ENCODE measurements around the gene VAV2. TPM values are rescaled to one million over a fixed set of nuclear protein-coding genes. Genes with fewer than 3 reads are reported as not detected.

VAV2 gene
- total RNA-seq, 1 donor from 2014 or later: 80.6 TPM

DNA sequence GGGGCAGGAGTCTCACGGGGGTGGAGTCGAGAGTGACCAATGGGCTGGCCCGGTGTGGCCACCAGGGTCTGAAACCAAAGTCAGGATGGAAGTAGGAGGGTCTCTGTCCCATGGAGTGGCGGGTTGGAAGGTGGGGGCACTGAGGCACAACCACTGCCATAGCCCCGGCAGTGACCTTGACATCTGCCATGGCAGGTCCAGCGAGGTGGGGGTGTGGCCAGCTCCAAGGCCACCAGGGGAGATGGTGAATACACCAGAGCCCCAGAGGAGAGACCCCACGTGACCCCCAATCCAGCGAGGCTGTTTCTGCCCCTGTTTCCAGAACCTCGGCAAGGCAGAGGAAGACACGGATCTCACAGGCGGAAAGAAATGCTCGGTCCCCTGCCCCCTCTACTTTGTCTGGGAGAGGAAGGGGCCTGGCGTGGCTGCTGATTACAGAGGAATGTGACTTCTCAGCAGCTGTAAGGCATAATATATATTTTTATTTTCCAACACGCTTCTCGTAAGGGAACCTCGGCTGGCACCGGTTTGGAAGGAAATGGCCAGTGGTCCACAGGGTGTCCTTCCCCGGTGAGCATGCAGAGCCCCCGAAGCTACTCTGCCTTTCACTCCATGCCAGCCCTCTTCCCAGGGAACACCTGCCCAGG, 148.2 kb downstream of the VAV2 start:
- TF ChIP-seq, protein P1, sequence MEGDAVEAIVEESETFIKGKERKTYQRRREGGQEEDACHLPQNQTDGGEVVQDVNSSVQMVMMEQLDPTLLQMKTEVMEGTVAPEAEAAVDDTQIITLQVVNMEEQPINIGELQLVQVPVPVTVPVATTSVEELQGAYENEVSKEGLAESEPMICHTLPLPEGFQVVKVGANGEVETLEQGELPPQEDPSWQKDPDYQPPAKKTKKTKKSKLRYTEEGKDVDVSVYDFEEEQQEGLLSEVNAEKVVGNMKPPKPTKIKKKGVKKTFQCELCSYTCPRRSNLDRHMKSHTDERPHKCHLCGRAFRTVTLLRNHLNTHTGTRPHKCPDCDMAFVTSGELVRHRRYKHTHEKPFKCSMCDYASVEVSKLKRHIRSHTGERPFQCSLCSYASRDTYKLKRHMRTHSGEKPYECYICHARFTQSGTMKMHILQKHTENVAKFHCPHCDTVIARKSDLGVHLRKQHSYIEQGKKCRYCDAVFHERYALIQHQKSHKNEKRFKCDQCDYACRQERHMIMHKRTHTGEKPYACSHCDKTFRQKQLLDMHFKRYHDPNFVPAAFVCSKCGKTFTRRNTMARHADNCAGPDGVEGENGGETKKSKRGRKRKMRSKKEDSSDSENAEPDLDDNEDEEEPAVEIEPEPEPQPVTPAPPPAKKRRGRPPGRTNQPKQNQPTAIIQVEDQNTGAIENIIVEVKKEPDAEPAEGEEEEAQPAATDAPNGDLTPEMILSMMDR (IDR thresholded peaks at IDR 0.05; ENCODE audit: unreplicated experiment): no peak
- H3K27ac Mint-ChIP-seq: peak overlapping the region; percentile 59
- no peak overlapping the region for H3K4me3 Mint-ChIP-seq (ENCODE audit: low read depth)
- no peaks in the 10 kb centered on the region for H3K27me3 Mint-ChIP-seq
- peaks cover 14% of the 10 kb centered on the region for H3K4me1 Mint-ChIP-seq (ENCODE audit: low read depth)
- no peaks in the 10 kb centered on the region for H3K9me3 Mint-ChIP-seq (ENCODE audit: low read depth)
- DNase-seq (ENCODE audit: low spot score, unreplicated experiment): no peak
- H3K36me3 Mint-ChIP-seq (ENCODE audit: insufficient read depth): peaks cover 3% of the 10 kb centered on the region

DNA sequence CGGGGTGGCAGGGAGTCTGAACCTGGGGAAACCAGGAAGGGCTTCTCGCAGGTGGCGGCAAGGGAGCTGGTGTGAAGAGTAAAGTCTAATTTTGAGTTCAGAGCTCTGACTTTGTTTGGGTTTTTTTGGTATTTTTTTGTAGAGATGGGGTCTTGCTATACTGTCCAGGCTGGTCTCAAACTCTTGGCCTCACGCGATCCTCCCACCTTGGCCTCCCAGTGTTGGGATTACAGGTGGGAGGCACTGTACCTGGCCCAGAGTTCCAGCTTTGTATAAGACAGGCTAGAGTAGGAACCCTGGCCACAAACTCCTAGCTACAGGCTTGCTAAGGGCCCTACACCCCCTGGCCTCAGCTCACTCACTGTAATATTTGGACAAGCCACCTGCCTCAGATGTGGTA, 148.9 kb downstream of the VAV2 start:
- TF ChIP-seq, protein P1 (IDR thresholded peaks at IDR 0.05; ENCODE audit: unreplicated experiment): no peak
- peaks cover 14% of the 10 kb centered on the region for H3K4me1 Mint-ChIP-seq (ENCODE audit: low read depth)
- no peaks in the 10 kb centered on the region for H3K9me3 Mint-ChIP-seq (ENCODE audit: low read depth)
- H3K27ac Mint-ChIP-seq: peak overlapping the region; percentile 67
- no peak for DNase-seq (ENCODE audit: low spot score, unreplicated experiment)
- no peaks in the 10 kb centered on the region for H3K27me3 Mint-ChIP-seq
- peaks cover 2% of the 10 kb centered on the region for H3K36me3 Mint-ChIP-seq (ENCODE audit: insufficient read depth)
- H3K4me3 Mint-ChIP-seq (ENCODE audit: low read depth): no peak overlapping the region

DNA sequence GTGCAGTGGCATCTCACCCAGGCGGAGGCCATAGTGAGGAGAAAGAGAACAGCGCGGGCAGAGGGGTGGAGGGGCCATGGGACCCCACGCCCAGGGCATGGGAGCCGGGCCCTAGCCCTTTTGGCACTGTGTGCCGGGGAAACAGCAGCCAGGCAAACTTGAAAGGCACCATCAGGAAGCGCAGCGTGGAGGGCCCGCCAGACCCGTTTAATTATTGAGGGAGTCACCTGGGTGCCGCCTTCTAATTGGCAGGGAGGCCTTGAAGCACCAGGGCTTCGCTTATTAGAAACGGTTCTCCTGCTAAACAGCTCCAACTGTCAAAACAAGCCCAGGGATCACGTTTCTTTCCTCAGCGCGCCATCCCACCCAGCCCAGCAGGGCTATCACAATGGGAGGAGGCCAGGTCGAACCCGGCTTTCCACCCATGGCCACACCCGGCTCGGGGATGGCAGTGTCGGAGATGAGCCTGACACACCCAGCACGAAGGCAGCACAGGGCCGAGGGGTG, 149.3 kb downstream of the VAV2 start:
- no peaks in the 10 kb centered on the region for H3K27me3 Mint-ChIP-seq
- H3K4me3 Mint-ChIP-seq (ENCODE audit: low read depth): no peak overlapping the region
- peak overlapping the region; percentile 67 for H3K27ac Mint-ChIP-seq
- no peak for DNase-seq (ENCODE audit: low spot score, unreplicated experiment)
- peaks cover 14% of the 10 kb centered on the region for H3K4me1 Mint-ChIP-seq (ENCODE audit: low read depth)
- peaks cover 2% of the 10 kb centered on the region for H3K36me3 Mint-ChIP-seq (ENCODE audit: insufficient read depth)
- TF ChIP-seq, protein P1 (IDR thresholded peaks at IDR 0.05; ENCODE audit: unreplicated experiment): no peak
- H3K9me3 Mint-ChIP-seq (ENCODE audit: low read depth): no peaks in the 10 kb centered on the region

DNA sequence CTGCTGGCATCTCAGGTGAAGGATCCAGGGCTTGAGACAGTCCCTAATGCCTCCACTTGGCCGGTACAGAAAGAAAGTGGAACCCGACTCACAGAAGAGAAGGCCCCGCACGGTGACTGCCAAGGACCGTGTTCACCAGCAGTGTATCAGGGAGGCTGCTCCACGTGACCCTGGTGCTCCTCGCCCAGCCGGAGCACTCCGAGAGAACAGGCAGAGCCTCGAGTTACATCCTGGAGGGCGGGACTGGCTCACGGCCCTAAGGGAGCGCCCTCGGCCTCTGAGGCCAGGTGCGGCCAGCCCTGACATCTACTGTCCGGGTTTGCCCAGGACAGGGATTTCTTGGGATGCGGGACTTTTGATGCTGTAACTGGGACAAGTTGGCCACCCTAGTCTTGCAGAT, 149.9 kb downstream of the VAV2 start:
- Mint-ChIP-seq H3K4me3 (ENCODE audit: low read depth) (no peak overlapping the region), H3K9me3 (ENCODE audit: low read depth) (no peaks in the 10 kb centered on the region), H3K4me1 (ENCODE audit: low read depth) (peaks cover 14% of the 10 kb centered on the region), H3K36me3 (ENCODE audit: insufficient read depth) (no peaks in the 10 kb centered on the region), H3K27ac (peak overlapping the region; percentile 82), H3K27me3 (no peaks in the 10 kb centered on the region)
- DNase-seq (ENCODE audit: low spot score, unreplicated experiment): no peak
- TF ChIP-seq, protein P1 (IDR thresholded peaks at IDR 0.05; ENCODE audit: unreplicated experiment): no peak

DNA sequence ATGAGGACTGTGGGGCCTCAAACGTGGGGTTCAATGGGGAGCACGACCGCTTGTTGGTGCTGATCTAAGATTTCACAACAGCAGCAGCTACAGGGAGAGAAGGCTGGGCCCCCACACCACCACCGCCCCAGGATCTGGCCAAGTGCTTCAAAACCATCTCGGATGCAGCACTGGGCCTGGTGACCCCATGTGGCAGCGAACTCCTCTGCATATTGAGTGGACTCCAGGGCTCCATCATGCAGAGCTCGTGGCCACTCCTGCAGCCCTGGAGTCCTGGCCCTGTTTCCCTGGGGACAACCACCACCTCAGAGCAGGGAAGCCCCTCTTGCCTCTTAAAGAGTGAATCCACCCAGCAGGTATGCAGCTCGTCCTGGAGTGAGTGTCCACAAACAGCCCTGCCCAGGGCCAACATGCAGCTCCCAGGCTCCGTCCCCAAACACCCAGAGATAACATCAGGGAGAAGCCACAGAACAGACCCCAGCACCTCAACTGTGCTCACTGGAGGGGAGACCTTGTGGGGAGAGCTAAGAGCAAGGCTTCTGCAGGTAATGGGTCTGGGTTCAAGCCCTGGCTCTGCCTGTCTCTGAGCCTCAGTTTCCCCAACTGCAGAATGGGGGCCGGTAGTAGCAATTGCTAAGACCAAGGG, 150.8 kb downstream of the VAV2 start:
- Mint-ChIP-seq H3K4me1 (ENCODE audit: low read depth) (peaks cover 14% of the 10 kb centered on the region), H3K36me3 (ENCODE audit: insufficient read depth) (no peaks in the 10 kb centered on the region), H3K27ac (no peak overlapping the region)

More for the DNA sequence above, 150.8 kb downstream of the VAV2 start:
- TF ChIP-seq, protein P1 (IDR thresholded peaks at IDR 0.05; ENCODE audit: unreplicated experiment): no peak
- no peak overlapping the region for H3K4me3 Mint-ChIP-seq (ENCODE audit: low read depth)
- DNase-seq (ENCODE audit: low spot score, unreplicated experiment): no peak
- no peaks in the 10 kb centered on the region for H3K9me3 Mint-ChIP-seq (ENCODE audit: low read depth)
- H3K27me3 Mint-ChIP-seq: no peaks in the 10 kb centered on the region

Measured in progenitor cell of endocrine pancreas (in vitro differentiated cells).